NCI-H82 (cell line): Measurements from ENCODE around the gene SPSB4.
"Not testable (repeated sequence)": the region's sequence is repeated elsewhere in the genome, so short reads cannot be mapped to it uniquely, and the experiment has no call there.

Experiments used
- DNase-seq: peaks from one replicate; lab custom pipeline; 2025; lab: John Stamatoyannopoulos, UW

Gene SPSB4

DNA sequence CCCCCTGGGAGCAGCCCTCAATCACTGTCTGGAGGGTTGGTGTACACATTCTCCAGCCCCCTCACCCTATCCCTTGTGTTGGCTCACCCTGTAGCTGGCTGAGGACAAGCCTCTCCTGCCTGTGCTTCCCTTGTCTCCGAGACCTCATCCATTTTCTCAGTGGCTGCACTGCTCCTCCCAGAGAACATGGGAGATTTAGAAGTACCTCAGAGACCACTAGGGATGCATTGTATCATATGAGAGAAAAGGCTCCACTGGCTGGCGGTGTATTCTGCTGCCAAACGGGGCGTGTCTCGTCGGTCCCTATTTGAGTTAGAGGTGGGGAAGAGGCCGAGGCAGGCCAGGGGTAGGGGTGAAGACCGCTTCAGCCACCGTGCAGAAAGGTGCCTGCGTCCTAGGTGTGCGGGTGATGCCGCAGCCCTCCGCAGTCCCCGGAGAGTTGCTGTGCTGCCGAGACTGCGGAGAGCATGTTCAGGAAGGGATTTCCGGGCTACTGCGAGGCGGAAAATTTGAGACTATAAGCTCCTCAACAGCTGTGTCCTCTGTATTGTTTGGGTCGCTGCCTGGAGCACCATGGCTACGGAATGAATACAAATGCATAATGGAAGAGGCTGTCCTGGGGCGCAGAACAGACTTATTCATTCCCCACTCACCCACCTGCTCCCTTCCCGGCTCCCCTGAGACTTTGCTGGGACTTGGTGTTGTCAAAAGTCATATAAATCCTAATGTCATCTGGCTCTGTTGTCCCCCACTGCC is 43.8 kb downstream of the SPSB4 start:
- peak; percentile 96 for DNase-seq

DNA sequence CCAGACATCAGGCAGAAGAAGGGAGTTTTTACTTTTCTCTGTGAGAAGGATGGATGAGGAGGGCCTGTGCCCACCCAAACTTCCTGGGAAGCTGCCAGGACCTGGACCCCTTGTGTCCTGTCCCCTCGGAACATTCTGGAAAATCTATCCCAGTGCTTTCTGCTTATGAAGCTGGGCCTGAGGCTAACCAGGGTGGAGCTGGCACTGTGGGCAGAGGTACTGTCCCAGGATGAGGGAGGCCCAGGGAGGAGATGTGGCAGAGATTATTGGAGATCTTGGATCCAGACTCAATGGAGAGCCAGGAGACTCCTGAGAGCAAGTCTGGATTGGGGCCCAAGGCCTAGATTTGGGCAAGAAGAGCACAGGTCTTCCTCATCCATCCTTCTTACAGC is 44.4 kb downstream of the SPSB4 start:
- DNase-seq: no peak

DNA sequence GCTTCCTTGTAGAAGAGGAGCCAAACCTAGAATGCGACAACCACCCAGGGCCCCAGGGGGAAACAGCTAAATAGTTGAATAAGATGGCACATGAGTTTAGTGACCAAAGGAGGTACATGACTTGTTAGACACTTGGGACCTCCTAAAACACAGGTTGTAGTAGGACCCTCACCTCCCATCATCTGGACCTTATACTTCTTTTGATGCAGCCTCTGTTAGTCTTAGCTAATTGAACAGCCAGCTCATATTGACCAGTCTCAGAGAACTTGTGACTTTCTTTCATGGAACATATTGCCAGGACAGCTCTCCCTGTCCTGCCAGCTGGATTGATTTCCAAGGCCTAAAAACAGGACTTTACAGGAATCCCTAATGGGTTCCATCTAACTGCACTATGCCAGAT is 45.0 kb downstream of the SPSB4 start:
- DNase-seq: no peak

DNA sequence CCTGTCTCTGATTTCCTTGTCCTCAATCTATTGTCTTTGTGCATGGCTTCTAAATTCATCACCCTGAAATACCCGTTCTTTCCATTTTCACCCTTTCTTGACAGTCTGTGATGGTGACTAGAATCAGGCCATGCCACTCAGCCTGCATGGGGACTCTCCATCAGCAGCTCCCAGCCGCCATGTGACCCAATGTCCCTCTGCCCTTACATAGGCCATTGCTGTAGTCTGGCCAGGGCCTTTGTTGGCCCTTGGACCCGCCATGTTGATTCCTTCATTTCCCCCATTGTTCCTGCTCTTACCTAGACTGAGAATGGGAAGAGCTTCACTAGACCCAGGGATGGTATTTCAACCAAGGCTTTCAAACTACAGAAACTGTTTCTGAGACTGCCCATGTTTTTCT is 45.8 kb downstream of the SPSB4 start:
- no peak for DNase-seq

DNA sequence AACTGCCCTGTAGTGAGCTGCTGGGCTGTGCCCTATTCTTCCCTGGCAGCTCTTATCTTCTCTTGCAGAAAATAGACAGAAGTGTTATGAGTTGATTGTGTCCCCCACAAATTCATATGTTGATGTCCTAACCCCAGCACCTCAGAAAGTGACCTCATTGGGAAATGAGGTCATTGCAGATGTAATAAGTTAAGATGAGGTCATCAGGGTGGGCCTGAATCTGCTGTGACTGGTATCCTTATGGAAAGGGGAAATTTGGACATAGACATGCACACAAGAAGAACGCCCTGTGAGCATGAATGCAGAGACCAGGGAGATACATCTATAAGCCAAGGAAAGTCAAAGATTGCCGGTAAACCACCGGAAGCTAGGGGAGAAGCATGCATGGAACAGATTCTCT is 49.0 kb downstream of the SPSB4 start:
- DNase-seq: no peak

DNA sequence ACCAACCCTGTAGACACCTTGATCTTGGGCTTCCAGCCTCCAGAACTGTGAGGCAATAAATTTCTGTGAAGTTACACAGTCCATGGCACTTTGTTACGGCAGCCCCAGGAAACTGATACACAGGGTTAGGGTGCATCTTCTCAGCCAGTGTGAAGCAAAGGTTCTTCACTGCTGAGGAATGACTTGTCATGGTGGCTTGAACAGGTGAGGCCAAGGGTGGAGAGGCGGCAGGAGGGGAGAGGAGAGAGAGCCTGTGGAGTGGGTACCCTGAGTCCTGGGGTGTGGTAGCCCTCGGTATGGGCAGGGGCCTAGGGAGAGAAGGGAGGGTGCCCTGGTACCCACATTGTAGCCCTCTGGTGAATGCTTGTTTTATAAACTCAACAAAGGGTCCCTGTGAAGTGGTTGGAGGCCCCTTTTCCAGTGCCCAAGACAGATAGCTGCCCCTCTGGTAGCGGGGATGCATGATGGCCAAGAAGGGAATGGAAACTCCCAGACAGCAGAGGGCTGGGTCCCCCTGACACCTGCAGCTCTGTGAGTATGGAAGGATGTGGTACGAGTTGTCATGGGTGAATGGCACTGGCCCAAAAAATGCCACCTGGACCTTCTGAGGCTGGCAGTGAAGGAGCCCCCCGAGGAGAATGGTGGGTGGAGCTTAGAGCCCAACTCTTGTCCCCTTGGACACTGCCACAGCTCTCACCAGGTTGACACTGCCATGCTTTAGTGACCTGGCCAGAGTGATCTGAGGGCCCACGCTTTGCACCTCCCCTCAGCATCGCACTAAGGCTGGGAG is 49.6 kb downstream of the SPSB4 start:
- no peak for DNase-seq

DNA sequence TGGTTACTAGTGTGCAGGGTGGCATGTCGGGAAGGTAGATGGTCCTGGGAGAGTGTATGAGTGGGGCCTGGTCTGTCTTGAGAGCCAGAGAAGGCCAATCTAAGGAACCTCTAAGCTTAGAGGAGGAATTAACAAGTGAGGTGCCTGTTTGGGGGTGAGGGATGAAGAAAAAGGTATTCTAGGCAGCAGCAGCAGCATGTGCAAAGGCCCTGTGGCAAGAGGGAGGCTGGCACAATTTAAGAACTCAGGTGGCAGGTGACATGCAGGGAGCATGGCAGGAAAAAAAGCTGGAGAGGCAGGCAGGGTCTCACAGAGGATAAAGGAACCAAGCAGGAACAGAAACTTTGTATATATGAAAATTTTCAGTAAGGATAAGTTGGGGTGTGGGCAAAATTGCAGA is 51.2 kb downstream of the SPSB4 start:
- no peak for DNase-seq

DNA sequence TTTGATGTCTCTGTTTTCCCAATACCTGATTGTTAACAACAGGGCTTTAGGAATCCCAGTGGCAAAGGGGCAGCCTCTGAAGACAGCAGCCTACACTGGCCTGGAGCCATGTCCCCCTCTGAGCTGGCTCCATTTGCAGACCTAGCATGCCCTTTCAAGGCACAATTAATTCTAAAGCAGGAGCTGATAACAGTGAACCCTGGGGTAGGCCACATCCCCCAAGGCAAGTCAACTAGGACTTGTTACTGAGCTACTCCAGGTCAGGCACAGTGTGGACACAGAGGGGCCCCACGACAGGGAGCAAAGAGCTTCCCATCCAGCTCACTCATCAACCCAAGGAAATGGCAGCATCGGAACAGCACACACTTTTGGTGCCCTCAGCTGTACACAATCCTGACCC is 51.9 kb downstream of the SPSB4 start:
- DNase-seq: no peak

DNA sequence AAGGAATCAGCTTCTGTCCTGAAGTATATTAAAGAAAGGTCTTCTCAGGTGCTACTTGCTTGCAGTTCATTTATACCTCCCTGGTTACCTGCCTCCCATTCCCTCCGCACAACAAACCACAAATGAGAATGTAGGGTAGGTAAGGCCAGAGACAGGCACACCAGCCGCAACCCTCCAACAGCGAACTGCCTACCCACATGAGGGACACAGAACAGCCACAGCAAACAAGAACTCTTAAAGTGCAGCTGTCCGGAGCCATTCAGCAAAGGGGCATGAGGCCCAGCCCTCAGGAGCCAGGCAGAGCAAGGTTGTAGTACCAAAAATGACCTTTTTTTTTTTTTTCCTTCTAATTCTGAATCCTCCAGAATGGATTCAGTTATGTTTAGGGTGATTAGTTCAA is 52.4 kb downstream of the SPSB4 start:
- DNase-seq: no peak

DNA sequence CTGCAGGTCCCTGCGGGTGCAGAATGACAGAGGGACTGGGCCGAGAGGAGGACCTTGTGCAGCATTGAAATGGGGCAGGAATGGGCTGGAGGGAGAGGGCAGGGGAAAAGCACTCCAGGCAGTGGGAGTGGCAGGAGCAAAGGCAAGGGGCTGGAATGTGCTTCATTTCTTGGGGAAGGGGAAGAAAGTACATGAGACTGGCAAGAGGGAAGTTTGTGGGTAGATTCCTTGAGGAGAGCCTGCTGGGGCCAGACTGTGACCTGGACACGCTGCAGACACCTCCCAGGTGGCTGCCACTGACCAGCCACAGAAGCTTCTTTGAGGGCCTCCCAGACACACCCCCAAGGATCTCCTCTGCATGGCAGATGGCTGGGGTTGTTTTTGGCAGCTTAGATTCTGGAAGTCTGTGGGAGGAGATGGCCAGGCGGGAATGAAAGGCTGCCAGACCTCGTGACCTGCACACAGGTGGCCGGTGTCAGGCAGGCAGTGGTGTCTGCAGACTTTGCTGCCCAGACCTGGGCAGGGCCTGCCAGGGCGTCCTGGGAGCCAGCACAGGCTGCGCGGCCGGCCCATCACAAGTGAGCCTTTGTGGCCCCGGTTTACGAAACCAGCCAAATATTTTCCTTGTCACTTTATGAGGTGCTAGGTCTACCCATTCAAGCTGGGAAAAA is 53.1 kb downstream of the SPSB4 start:
- peak; percentile 84 for DNase-seq

DNA sequence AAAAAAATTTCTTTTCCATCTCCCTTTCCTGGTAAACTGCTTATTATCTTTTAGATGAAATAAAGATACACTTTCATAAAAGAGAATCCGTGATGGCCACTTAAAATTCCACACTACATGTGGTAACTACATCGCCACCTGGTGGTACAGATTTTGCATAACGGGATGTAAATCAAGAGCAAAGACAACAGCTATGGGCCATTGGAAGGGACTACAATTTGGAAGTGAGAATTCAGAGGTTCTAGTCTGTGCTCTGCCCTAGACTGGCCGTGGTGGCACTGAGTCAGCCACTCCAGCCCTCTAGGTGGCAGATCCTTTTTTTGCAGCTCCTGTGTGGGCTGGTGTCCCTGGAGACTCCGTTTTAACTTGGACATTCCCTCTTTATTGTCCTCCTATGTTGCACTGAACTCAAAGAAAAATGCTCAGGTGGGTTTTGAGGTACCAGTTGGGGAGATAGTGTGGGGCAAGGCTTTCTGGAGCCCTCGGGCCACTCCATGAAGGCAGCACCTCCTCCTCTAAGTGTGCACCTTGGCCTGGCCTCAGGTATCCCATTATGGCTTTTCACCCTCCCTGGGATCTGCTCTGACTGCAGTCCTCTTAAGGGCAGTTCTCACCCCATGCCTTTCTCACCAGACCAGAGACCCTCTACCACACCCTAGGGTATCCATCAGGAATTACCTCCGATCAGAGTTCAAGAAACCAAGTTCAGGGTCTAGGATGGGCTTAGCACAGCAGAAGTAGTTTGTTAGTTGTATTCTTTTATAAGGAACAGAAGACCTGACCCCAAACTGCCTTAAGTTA is 54.9 kb downstream of the SPSB4 start:
- DNase-seq: peak; percentile 93

DNA sequence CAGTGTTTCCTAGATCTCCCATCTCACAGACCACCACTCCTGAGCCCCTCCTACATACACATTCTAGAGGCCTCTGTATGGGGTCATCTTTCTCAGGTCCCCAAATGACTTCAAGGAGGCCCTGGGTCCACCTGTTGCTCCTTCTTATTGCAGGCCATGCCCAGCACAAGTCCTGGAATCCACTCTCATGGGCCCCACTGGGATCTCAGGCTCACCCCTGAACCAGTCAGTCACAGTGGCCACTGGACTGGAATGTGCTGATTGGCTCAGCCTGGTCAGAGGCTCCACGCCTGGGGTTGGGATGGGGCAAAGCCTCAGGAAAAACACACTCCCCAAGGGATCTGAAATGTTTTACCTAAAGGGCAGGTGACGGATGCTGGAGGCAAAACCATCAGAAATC is 55.7 kb downstream of the SPSB4 start:
- DNase-seq: no peak

DNA sequence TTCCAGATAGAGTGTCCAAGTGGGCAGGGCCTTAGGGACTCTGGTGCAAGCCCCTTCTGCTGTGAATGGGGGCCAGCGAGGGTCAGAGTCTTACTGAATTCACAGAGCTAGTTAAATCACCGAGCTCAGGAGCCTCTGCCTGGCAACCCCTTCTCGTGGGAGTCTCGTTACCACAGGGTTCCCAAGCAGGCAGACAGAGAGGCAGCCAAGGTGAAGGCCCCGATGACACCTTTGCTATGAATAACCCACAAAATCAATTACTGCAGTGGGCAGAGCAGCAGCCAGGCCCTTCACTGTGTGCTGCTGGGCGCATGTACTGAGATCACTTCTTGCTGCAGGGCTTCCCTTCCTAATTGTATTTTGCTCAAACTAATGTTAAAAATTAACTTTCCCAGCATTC is 56.9 kb downstream of the SPSB4 start:
- DNase-seq: no peak

DNA sequence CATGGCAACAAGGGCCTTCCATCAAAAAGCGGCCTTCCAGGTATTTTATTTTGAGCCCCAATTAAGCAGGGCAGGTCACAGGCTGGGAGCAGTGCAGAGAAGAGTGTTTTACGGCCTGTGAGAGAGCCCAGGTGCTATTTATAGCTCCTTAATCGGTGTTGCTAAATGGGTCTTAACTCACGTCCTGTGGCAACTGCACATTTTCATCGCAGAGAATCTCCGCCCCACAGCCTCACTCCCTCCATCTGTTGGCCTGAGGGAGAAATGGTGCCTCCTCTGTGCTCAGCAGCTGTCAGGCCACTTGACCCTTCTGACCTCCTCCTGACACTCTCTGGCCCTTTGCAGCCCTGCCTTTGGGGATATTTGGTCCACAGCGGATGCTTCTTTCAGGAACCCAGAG is 58.6 kb downstream of the SPSB4 start:
- peak; percentile 60 for DNase-seq

DNA sequence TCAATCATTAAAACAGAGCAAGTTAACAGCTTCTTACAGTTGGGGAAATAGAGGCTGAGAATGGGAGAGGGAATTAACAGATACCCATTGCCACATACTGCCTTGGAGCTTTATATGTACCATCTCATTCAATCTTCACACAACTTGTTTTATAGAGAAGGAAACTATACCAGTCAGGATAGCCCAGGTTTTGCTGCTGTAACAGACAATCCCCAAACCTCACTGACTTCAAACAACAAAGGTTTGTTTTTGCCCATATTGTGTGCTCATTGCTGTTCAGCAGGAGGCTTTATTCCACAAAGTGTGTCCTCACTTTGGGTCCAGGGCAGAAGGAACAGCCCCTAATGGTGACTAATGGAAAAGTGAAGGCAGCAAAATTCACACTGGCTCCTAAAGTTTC is 59.2 kb downstream of the SPSB4 start:
- no peak for DNase-seq

DNA sequence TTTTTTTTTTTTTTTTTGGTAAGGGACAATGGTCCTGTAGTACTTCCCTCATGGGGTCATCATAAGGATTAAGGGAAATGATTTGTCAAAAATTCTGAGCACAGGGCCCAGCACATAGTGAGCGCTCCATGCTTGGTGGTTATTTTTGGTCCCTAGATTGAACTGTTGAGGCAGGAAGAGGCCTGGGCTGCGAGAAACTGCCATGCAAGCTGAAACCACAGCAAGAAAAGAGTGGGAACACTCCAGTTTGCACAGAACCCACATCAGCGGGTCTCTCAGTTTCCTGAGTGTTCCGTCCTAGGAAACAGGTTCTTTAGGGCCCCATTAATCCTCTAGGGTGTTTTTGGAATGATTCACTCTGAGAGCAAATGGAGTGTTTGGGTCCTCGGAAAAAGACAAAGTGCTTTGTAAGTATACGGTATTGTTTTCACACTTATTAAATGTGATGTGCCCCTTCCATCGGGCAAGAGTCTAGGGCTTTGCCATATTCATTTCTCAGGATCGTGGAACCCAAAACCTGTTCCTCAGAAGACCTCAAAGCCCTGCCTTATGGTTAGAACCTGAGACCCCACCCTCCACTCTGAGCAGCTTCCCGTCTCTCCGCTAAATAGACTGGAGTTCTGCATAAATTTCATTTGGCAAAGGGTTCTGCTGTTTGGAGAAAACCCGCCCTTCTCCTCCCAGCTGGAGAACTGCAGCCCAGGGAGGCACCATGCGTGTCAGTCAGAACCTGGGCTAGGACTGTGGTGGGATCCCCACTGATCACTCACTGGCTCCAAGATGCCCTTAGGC is 60.4 kb downstream of the SPSB4 start:
- DNase-seq: no peak

DNA sequence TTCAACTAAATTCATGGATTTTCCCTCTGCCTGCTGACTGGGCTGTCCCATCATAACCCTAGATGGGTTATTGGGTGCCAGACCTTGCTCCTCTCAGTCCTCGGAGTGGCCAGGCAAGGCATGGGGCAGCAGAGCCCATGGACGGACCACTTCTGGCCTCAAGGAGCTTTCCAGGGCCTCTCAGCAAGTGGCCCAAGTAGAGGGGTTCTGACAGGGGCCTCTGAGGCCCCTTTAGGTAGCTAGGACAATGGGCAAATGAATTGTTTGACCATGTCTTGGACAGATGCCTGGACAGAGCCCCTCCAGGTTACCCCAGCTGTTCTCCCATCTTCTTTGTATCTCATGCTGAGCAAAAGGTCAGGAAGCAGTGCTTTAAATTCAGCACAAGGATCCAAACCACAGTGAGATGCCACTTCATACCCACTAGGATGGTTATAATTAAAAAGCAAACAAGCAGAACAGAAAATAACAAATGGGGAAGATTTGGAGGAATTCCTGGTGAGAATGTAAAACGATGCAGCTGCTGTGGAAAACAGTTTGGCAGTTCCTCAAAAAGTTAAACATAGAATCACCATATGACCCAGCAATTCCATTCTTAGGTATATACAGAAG is 61.6 kb downstream of the SPSB4 start:
- no peak for DNase-seq

DNA sequence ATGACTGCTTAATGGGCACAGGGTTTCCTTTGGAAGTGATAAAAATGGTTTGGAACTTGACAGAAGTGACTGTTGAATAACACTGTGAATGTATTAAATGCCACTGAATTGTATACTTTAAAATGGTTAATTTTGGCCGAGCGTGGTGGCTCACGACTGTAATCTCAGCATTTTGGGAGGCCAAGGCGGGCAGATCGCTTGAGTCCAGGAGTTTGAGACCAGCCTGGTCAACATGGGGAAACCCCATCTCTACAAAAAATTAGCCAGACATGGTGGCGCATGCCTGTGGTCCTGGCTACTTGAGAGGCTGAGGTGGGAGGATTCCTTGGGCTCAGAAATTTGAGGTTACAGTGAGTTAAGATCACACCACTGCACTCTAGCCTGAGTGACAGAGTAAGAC is 62.5 kb downstream of the SPSB4 start:
- DNase-seq: not testable (repeated sequence)

DNA sequence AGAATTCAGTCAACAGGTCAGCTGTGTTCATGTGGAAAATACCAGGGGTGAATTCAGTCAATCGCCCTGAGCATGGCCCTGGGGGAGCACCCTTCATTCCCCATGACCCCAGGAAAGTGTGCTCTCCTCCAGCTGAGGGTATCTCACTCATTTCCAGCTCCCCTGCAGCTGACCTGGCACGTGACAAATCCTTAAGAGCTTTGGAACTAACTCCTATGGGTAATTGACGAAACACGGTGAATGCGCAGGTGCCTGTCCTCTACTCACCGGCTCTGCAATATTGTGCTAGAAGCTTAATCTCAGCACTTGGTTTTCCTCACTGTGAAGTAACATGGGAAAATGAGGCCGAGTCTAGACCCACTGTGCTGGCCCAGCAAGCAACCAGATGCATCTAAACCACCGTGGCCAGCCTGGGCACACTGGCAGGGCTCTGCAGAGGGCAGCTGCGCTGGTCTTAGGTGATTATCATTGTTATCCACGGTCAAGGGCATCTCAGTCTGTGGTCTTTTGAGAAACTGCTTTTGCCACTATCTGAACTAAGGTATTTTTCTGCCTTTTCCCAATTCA is 63.1 kb downstream of the SPSB4 start:
- no peak for DNase-seq

DNA sequence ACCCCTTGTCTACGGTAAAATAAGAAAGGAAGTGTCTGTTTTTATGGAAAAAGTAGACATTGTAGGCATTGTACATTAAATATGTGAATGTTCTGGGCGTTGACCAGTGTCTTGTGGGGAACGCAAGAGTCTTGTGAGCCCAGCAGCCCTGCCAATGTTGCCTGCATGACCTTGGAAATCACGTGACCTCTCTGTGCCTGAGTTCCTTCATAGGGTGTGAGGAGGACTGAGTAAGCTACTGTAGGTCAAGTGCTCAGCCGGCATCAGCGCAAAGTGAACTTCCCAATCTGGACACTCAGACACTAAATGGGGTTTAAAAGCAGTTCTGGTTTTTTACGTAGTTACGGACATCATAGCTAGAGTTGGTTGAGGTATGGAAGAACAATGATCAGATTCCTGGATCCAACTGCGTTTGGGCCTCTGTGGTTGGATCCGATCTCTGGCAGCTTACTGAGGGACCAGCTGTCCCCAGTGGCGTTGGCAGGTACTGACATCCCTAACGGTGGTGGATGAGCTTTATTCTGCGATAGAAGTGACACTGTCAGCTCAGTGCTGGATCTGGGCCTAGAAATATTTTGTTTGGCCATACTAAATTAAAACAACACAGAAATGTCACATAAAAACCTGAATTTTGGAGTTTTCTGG is 63.8 kb downstream of the SPSB4 start:
- DNase-seq: peak; percentile 65
